ENCODE data around the gene KLRD1. TPM values are rescaled to one million over a fixed set of nuclear protein-coding genes. Genes with fewer than 3 reads are reported as not detected.

KLRD1 gene
- total and polyA plus RNA-seq, 2 of the 4 experiments (the other 2 are of a cell fraction), result under 0.01 TPM

DNA sequence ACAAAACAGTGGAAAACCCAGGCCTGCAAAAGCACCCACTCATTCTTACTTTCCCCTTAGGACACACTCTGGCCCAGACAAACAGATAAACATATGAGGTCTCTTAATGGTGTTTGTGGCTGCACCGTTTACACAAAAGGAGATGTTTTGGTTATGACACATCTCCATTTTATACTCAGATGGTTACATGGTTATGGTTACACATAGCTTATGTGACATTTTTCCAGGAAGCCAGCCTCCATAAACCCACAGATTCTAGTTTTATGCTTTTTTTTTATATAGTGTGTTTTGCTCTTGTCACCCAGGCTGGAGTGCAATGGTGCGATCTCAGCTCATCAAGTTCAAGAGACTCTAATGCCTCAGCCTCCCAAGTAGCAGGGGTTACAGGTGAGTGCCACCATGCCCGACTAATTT lies 3.5 kb upstream of the KLRD1 start:
- DNase-seq, result peak; percentile 87
- H3K4me2 ChIP-seq (ENCODE audit: low read depth, low read length), result no peak overlapping the region
- H2AK5ac ChIP-seq (ENCODE audit: low read depth, low read length), result no peak overlapping the region
- H3K56ac ChIP-seq (ENCODE audit: extremely low read depth, insufficient read depth, low read length), result no peak overlapping the region
- no peaks in the 10 kb centered on the region for H3K9me1 ChIP-seq (ENCODE audit: insufficient read depth, low read length)
- H3K9ac ChIP-seq (ENCODE audit: low read depth, low read length), result no peak overlapping the region
- peaks cover 5% of the 10 kb centered on the region for H3K9me3 ChIP-seq (ENCODE audit: control insufficient read depth, insufficient read depth, low read length)
- CTCF ChIA-PET, result interaction anchor here (0.6 kb wide), 1 partner anchor 11 kb away, joined by 4 read pairs; no protein-coding TSS in a partner anchor
- H2BK5ac ChIP-seq (ENCODE audit: low read depth, low read length, poor library complexity, severe bottlenecking), result no peak overlapping the region
- no peaks in the 10 kb centered on the region for H3K4me1 ChIP-seq (ENCODE audit: control insufficient read depth, insufficient read depth, low read length)
- H2BK120ac ChIP-seq (ENCODE audit: low read depth, low read length), result no peak overlapping the region
- POLR2A ChIA-PET (ENCODE audit: unreplicated experiment), result no interaction called here
- no peaks in the 10 kb centered on the region for H3K79me1 ChIP-seq (ENCODE audit: low read depth in 1 of 2, low read length in 2 of 2)
- no peak overlapping the region for H3K4me3 ChIP-seq (ENCODE audit: insufficient read depth, low read depth, low read length)
- intact Hi-C loops (cut with micrococcal nuclease), result loop anchor here (1.0 kb wide), 1 partner anchor 91 kb away; no protein-coding TSS in a partner anchor
- no peak overlapping the region for H3K23ac ChIP-seq (ENCODE audit: low read depth, low read length)
- H3K27me3 ChIP-seq (ENCODE audit: control insufficient read depth, insufficient read depth, low read length), result peaks cover 56% of the 10 kb centered on the region
- no peak overlapping the region for H4K5ac ChIP-seq (ENCODE audit: low read depth, low read length)
- no peak overlapping the region for H3K4ac ChIP-seq (ENCODE audit: low read depth, low read length)
- 33% methylated on average over 1 of the region's 3 CpGs; no CpG with 5 or more reads in 1 of the 2 experiments for WGBS, 2 experiments (ENCODE audit: extremely low coverage in 2 of 2, insufficient read length in 1 of 2)
- H3K27ac ChIP-seq (ENCODE audit: insufficient read depth, low read length), result no peak overlapping the region
- no peak overlapping the region for H4K91ac ChIP-seq (ENCODE audit: insufficient read depth, low read depth, low read length)
- TF ChIP-seq NFE2L2 (IDR thresholded peaks at IDR 0.05; ENCODE audit: low read depth, low read length), result no peak
- TF ChIP-seq RFX5 (IDR thresholded peaks at IDR 0.05; ENCODE audit: low read depth, low read length), result 0 out of 2 replicates have a peak, but pooled peaks have one; percentile 33
- no peak for TF ChIP-seq MXI1 (IDR thresholded peaks at IDR 0.05; ENCODE audit: borderline replicate concordance, low read depth, low read length)
- peak; percentile 71 for TF ChIP-seq FOS (IDR thresholded peaks at IDR 0.05; ENCODE audit: low read depth, low read length)
- peak; percentile 22; the same call in 1 of the 2 replicates for TF ChIP-seq MAZ (IDR thresholded peaks at IDR 0.05; ENCODE audit: borderline replicate concordance, low read depth, low read length)
- no peak for TF ChIP-seq CTCF (conservative IDR thresholded peaks at IDR 0.05; ENCODE audit: low read depth, low read length)
- peak; percentile 14; the same call in 1 of the 2 replicates for TF ChIP-seq MAFK (IDR thresholded peaks at IDR 0.05; ENCODE audit: low read depth, low read length)
- no peak for TF ChIP-seq CHD1 (IDR thresholded peaks at IDR 0.05; ENCODE audit: low read depth, low read length)
- peak; percentile 55; the same call in 1 of the 2 replicates for TF ChIP-seq BHLHE40 (IDR thresholded peaks at IDR 0.05; ENCODE audit: low read depth, low read length)
- no peak overlapping the region for H4K8ac ChIP-seq (ENCODE audit: low read depth in 2 of 2, low read length in 2 of 2)
- in situ Hi-C loops (cut with MboI; ENCODE audit: low sequenced_read_pairs), result no loop called here
- H3K18ac ChIP-seq (ENCODE audit: low read depth, low read length), result no peak overlapping the region
- dilution Hi-C loops (cut with HindIII; ENCODE audit: low sequenced_read_pairs, unreplicated experiment), result no loop called here
- ATAC-seq (ENCODE audit: low read depth), result peak; percentile 98
- H3K14ac ChIP-seq (replicated peaks; ENCODE audit: low read depth, low read length), result no peak overlapping the region
- no TSS peak for BruUV-seq (replicated peaks)
- no peaks in the 10 kb centered on the region for H3K36me3 ChIP-seq (ENCODE audit: control insufficient read depth, insufficient read depth, low read length)
- H2AFZ ChIP-seq (replicated peaks; ENCODE audit: low read length, poor library complexity), result no peak overlapping the region
- H2BK15ac ChIP-seq (ENCODE audit: low read depth, low read length), result no peak overlapping the region
- no peak overlapping the region for H2BK20ac ChIP-seq (ENCODE audit: low read depth, low read length)
- no peak overlapping the region for H2AK9ac ChIP-seq (replicated peaks; ENCODE audit: low read depth, low read length, poor library complexity)
- no peaks in the 10 kb centered on the region for H4K20me1 ChIP-seq (ENCODE audit: insufficient read depth, low read length)
